Colonic mucosa (tissue), 4 donors: ENCODE measurements around the gene CTIF. TPM values are rescaled to one million over a fixed set of nuclear protein-coding genes. Genes with fewer than 3 reads are reported as not detected.

Experiments used
- DNase-seq: peaks from one replicate; pipeline ENCODE4 v3.0.0-alpha.2; 2020
- H3K27ac ChIP-seq: fragments of 200-600 bp; one replicate; pipeline ENCODE4 v1.8.0; 2021
- H3K27me3 ChIP-seq: fragments of 200-600 bp; one replicate; pipeline ENCODE4 v1.8.0; 2021
- H3K36me3 ChIP-seq: fragments of 200-600 bp; one replicate; pipeline ENCODE4 v1.8.0; 2021
- H3K4me1 ChIP-seq: fragments of 200-600 bp; one replicate; pipeline ENCODE4 v1.8.0; 2021; ENCODE audit warnings: mild to moderate bottlenecking
- H3K4me3 ChIP-seq: fragments of 200-600 bp; one replicate; pipeline ENCODE4 v1.8.0; 2021
- H3K9ac ChIP-seq, 2 donors: one replicate each; pipeline ENCODE4 v1.7.0; 2013; ENCODE audit warnings: control low read depth in 2 of 2, low read depth in 2 of 2, low read length in 2 of 2
- H3K9me3 ChIP-seq: fragments of 200-600 bp; one replicate; pipeline ENCODE4 v1.8.0; 2021
- intact Hi-C: fragments of 100-400 bp; cut with DNase I; formaldehyde crosslinking; loops from one replicate; pipeline ENCODE4 v1.14.1; 2022
- total RNA-seq, 2 donors: library from RNA; stranded (reverse); fragmentation: NEBNext Ultra II Directional in 1 of 2; extraction: Animal tissue kit (Norgen Biotek cat#: 25700) in 1 of 2; gene quantifications; one replicate each; pipeline ENCODE4 v1.2.1, GENCODE V29; 2021
- TF ChIP-seq, protein P1 (sequence below): fragments of 200-600 bp; IDR thresholded peaks from one replicate; pipeline ENCODE4 v1.8.0; 2022; ENCODE audit warnings: antibody characterized with exemption, mild to moderate bottlenecking
- donor health status: healthy.
- donor health status: DM: no; HTN: no; CAD: no.
- donor health status: DM: no; HTN: no; CAD: no.

The CTIF gene
- total RNA-seq, 2 donors from 2014 or later = 13.0 to 16.7 TPM

DNA sequence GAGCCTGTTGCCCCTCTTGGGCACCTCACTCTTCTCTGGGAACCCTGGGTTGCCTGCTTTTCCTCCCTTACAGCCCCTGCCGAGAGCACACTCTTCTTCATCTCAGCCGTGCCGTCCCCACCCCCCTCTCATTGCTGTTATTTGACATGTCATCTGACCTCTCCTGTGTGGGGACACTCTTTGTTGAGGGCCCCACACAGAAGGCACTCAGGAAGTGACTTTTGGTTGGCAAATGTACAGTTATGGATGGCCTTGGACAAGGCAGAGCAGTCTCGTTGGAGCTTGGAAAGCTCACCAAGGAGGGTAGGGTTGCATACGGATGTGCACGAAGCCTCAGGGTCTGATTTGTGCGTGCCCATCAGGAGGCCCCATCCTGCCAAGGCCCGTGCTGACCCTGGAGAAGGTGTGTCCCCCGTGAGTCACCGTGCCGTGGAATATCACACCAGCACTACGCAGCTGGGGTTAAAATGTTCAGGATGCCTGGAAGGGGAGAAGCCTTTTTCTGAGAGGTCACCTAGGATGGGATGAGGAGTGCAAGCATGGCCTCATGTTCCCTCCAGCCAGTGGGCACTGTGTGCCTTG lies 93.9 kb downstream of the CTIF start:
- TF ChIP-seq, protein P1, sequence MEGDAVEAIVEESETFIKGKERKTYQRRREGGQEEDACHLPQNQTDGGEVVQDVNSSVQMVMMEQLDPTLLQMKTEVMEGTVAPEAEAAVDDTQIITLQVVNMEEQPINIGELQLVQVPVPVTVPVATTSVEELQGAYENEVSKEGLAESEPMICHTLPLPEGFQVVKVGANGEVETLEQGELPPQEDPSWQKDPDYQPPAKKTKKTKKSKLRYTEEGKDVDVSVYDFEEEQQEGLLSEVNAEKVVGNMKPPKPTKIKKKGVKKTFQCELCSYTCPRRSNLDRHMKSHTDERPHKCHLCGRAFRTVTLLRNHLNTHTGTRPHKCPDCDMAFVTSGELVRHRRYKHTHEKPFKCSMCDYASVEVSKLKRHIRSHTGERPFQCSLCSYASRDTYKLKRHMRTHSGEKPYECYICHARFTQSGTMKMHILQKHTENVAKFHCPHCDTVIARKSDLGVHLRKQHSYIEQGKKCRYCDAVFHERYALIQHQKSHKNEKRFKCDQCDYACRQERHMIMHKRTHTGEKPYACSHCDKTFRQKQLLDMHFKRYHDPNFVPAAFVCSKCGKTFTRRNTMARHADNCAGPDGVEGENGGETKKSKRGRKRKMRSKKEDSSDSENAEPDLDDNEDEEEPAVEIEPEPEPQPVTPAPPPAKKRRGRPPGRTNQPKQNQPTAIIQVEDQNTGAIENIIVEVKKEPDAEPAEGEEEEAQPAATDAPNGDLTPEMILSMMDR = no peak
- H3K9ac ChIP-seq = no peak overlapping the region
- DNase-seq = no peak
- H3K27ac ChIP-seq = no peak overlapping the region
- H3K27me3 ChIP-seq = no peaks in the 10 kb centered on the region
- H3K9me3 ChIP-seq = no peaks in the 10 kb centered on the region
- no peaks in the 10 kb centered on the region for H3K36me3 ChIP-seq
- intact Hi-C loops = no loop called here
- no peak overlapping the region for H3K4me3 ChIP-seq
- no peaks in the 10 kb centered on the region for H3K4me1 ChIP-seq

DNA sequence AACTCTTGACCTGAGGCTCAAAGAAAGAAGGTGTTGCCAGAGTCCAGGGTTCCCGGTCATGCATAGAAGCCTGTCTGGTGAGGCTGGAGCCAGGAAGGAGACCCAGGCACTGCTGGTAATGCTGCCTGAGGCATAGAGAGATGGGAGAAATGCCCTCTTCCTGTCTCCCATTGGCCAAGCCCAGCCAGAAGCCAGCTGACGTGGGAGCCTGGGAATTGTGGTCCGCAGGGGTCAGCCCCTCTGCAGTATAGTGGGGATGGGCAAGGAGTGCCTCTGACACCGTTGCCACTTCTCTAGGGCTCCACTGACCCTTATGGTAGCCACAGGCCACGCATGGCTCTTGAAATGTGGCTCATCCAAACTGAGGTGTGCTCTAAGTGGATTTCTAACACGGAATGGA lies 95.7 kb downstream of the CTIF start:
- Histone ChIP-seq H3K9ac (no peak overlapping the region), H3K27ac (no peak overlapping the region), H3K4me1 (no peaks in the 10 kb centered on the region), H3K36me3 (no peaks in the 10 kb centered on the region), H3K4me3 (no peak overlapping the region), H3K9me3 (no peaks in the 10 kb centered on the region), H3K27me3 (no peaks in the 10 kb centered on the region)
- TF ChIP-seq, protein P1 = no peak
- intact Hi-C loops = no loop called here
- DNase-seq = no peak

DNA sequence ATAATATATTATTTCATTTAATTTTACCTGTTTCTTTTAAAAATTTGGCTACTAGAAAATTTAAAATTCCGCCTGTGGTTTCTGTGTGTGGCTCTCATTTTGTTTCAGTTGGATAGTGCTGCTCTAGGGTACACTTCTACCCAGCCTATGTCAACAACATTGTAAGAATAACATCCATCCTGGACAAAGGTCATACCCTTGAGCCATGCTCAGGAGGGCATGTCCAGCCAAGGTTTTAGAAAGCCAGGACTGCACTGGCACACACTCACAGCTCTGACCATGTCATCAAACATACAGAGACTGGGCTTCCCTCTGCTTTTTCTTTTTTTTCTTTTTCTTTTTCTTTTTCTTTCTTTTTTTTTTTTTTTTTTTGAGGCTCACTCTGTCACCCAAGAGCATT lies 96.1 kb downstream of the CTIF start:
- Histone ChIP-seq H3K4me3 (no peak overlapping the region), H3K9me3 (no peaks in the 10 kb centered on the region), H3K4me1 (no peaks in the 10 kb centered on the region), H3K27ac (no peak overlapping the region), H3K27me3 (no peaks in the 10 kb centered on the region), H3K36me3 (no peaks in the 10 kb centered on the region), H3K9ac (no peak overlapping the region)
- TF ChIP-seq, protein P1 = no peak
- no peak for DNase-seq
- intact Hi-C loops = no loop called here

DNA sequence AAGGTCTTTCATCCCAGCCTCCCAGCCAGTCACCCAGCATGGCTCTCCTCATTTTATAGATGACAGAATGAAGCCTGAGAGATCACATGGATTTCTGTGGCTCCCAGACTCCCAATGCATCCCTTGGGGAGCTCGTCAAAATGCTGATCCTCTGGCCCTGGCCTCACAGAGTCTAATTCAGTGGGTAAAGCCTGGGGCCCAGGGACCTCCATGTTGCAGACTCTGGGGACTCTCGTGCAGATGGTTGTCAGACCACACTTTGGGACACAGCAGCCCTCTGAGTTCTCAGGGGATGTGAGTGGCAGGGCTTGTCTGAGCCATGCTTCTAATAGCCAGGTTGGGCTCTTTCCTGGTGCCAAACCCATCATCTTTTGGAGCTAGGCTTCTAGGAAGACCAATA lies 97.0 kb downstream of the CTIF start:
- Histone ChIP-seq H3K4me1 (no peaks in the 10 kb centered on the region), H3K27ac (no peak overlapping the region), H3K27me3 (no peaks in the 10 kb centered on the region), H3K9me3 (no peaks in the 10 kb centered on the region), H3K9ac (no peak overlapping the region), H3K36me3 (no peaks in the 10 kb centered on the region), H3K4me3 (no peak overlapping the region)
- no peak for DNase-seq
- TF ChIP-seq, protein P1 = no peak
- intact Hi-C loops = no loop called here

DNA sequence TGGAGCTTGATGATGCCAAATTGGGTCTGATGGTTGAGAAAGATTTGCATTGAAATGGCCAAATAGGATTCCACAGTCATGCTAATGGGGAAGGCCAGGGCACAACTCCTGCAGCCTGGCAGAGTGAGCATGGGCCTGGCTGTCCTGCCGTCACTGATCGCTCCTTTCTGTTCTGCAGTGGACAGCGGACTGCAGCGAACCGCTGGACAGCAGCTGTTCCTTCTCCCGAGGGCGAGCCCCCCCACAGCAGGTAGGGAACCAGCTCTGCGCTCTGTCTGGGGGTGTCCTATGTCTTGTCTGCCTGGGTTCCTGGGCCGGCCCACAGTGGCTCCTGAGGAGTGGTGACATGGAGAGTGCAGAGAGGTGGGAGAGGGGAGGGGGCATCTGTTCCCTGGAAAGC lies 97.6 kb downstream of the CTIF start:
- H3K27me3 ChIP-seq = no peaks in the 10 kb centered on the region
- H3K9me3 ChIP-seq = no peaks in the 10 kb centered on the region
- H3K27ac ChIP-seq = no peak overlapping the region
- H3K4me1 ChIP-seq = no peaks in the 10 kb centered on the region
- no peaks in the 10 kb centered on the region for H3K36me3 ChIP-seq
- TF ChIP-seq, protein P1 = no peak
- no peak for DNase-seq
- H3K4me3 ChIP-seq = no peak overlapping the region
- no peak overlapping the region for H3K9ac ChIP-seq
- intact Hi-C loops = no loop called here
